ENCODE data around the gene OGFOD1.

GRCh38 chr16:56436258-56436657 is 15.1 kb upstream of the OGFOD1 start:
- no peak for TF ChIP-seq CTCF (conservative IDR thresholded peaks at IDR 0.05; ENCODE audit: low read depth in 2 of 2)
- TF ChIP-seq ETS1 (IDR thresholded peaks at IDR 0.05), result no peak
- no peak for TF ChIP-seq EZH2 (IDR thresholded peaks at IDR 0.05; ENCODE audit: low read depth, unreplicated experiment)
- TF ChIP-seq JUNB (IDR thresholded peaks at IDR 0.05; ENCODE audit: unreplicated experiment), result no peak
- no peak for TF ChIP-seq POLR2AphosphoS5 (IDR thresholded peaks at IDR 0.05; ENCODE audit: low read depth)
- no peak for TF ChIP-seq ZNF114 (CRISPR knock-in tag; IDR thresholded peaks at IDR 0.05)
- no peak for TF ChIP-seq EZH2phosphoT487 (IDR thresholded peaks at IDR 0.05; ENCODE audit: unreplicated experiment)
- no peak for TF ChIP-seq STAT1 (IDR thresholded peaks at IDR 0.05; ENCODE audit: unreplicated experiment)
- TF ChIP-seq, protein P1, sequence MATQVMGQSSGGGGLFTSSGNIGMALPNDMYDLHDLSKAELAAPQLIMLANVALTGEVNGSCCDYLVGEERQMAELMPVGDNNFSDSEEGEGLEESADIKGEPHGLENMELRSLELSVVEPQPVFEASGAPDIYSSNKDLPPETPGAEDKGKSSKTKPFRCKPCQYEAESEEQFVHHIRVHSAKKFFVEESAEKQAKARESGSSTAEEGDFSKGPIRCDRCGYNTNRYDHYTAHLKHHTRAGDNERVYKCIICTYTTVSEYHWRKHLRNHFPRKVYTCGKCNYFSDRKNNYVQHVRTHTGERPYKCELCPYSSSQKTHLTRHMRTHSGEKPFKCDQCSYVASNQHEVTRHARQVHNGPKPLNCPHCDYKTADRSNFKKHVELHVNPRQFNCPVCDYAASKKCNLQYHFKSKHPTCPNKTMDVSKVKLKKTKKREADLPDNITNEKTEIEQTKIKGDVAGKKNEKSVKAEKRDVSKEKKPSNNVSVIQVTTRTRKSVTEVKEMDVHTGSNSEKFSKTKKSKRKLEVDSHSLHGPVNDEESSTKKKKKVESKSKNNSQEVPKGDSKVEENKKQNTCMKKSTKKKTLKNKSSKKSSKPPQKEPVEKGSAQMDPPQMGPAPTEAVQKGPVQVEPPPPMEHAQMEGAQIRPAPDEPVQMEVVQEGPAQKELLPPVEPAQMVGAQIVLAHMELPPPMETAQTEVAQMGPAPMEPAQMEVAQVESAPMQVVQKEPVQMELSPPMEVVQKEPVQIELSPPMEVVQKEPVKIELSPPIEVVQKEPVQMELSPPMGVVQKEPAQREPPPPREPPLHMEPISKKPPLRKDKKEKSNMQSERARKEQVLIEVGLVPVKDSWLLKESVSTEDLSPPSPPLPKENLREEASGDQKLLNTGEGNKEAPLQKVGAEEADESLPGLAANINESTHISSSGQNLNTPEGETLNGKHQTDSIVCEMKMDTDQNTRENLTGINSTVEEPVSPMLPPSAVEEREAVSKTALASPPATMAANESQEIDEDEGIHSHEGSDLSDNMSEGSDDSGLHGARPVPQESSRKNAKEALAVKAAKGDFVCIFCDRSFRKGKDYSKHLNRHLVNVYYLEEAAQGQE (IDR thresholded peaks at IDR 0.05; ENCODE audit: unreplicated experiment), result no peak
- TF ChIP-seq CREB1 (CRISPR knock-in tag; IDR thresholded peaks at IDR 0.05; ENCODE audit: low read depth), result no peak
- TF ChIP-seq ZNF331 (CRISPR knock-in tag; IDR thresholded peaks at IDR 0.05; ENCODE audit: low read depth), result no peak
